ENCODE data around the gene ELMOD2.

The ELMOD2 gene

DNA sequence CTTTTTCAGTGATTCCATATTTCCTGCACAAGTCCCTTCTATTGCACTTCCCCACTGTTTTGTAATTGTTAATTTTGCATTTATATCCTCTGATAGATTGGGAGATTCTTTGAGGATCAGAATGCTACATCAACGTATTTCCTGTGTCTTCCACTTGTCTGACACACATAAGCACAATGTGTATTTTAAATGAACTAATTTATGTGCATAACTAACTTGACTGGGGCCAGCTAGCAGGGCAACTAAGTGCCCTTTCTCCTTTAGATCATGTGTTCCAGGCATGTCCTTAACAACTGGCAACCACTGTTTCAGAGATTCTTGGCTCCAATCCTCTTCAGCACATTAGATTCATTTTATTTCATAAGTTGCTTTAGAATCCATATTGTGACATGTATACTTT lies 60.5 kb downstream of the ELMOD2 start:
- DNase-seq: no peak

DNA sequence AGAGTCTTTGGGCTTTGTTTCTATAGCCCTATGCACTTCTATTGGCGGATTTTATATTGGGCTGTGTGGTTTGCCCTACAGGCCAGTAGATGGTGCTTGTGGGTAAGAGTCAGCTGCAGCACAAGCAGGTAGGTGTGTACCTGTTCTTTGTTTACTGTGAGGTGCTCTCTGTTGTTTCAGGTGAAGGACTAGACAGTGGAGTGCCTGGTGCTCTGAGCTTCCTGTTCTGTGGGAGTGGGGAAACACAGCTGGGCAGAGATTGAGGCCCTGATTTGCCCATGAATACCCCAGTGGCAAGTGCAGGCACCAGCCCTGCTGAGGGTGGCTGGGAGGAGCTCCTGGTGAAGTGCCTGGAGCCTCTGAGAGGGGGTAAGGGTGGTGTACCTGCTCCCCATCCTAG lies 71.1 kb downstream of the ELMOD2 start:
- no peak for DNase-seq

DNA sequence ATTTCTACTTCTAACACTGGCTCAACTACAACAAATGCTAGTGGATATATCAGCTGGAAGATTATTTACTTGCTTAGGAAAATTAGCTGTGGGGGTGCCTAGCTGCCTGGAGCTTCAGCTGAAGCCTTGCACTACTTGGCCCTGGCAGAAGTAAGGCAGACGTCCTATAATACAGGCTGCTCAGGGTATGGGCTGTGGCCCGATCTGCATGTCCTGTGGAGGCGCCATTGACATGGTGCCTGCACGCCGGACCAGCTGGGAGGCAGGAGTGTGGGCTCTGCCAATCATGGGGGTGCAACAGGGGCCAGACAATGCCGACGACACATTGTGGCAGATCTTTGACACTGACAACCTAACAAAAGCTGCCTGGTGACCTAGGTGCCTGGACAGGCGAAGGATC lies 76.4 kb downstream of the ELMOD2 start:
- DNase-seq: no peak

DNA sequence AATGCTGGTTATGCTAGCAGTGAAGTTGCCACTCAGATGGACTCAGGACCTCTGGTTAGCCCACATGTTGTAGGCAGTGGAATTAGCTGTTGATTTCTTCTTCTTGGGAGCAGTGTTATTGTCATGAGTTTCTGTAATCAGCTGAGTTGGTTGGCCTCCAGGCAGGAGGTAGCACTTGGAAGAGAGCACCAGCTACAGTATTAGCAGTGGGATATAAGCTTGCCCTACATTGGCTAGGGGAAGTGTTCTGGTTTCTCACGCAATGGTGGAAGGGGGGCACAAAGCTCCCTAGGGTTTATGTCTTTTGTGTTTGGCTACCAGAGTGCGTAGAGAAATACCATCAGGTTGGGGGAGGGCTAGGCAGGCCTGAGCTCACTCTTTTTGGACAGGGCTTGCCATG lies 78.7 kb downstream of the ELMOD2 start:
- DNase-seq: no peak

DNA sequence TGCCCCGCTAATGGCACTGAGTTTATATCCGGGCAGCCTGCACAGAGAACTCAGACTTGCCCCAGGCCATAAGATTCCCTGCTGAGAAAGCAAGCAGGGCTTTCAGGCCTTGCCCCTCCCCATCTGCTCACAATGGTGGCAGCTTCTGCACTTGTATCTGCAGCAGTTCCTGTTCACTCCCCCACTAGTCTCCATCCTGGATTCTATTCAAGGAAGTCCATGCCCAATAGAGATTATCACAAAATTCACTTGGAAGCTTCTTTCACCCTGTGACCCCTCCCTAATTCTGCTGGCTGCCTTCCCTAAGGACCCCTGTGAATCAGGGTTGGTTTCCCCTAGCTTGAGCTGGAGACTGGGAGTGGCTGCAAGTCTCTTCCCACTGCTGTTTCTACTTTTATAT lies 79.3 kb downstream of the ELMOD2 start:
- DNase-seq: no peak

Measured in NCI-H226 (cell line).